Middle frontal gyrus (tissue), 1 donor: ENCODE measurements around the gene BTBD9.
"Not testable (repeated sequence)": the region's sequence is repeated elsewhere in the genome, so short reads cannot be mapped to it uniquely, and the experiment has no call there.

Experiments
- DNase-seq: peaks from one replicate; pipeline ENCODE4 v3.0.0-alpha.2; 2015; ENCODE audit warnings: low spot score; ENCODE audit errors: extremely low spot score

Gene BTBD9

GRCh38 chr6:38349795-38350194, 289.9 kb downstream of the BTBD9 start:
- no peak for DNase-seq

- DNase-seq: no peak
Measured at GRCh38 chr6:38349221-38349620, 290.5 kb downstream of the BTBD9 start.

- no peak for DNase-seq
Measured at GRCh38 chr6:38348371-38348770, 291.4 kb downstream of the BTBD9 start.

- not testable (repeated sequence) for DNase-seq
Measured at GRCh38 chr6:38347829-38348228, 291.9 kb downstream of the BTBD9 start.

- no peak for DNase-seq
Measured at GRCh38 chr6:38346291-38347079, 293.2 kb downstream of the BTBD9 start.

GRCh38 chr6:38345586-38345985, 294.1 kb downstream of the BTBD9 start:
- no peak for DNase-seq

GRCh38 chr6:38341496-38341895, 298.2 kb downstream of the BTBD9 start:
- no peak for DNase-seq

GRCh38 chr6:38339914-38340313, 299.8 kb downstream of the BTBD9 start:
- DNase-seq: no peak

- no peak for DNase-seq
Measured at GRCh38 chr6:38337819-38338465, 301.8 kb downstream of the BTBD9 start.

- DNase-seq: no peak
Measured at GRCh38 chr6:38336922-38337321, 302.8 kb downstream of the BTBD9 start.

GRCh38 chr6:38326837-38327236, 312.9 kb downstream of the BTBD9 start:
- no peak for DNase-seq

- DNase-seq: no peak
Measured at GRCh38 chr6:38323216-38323615, 316.5 kb downstream of the BTBD9 start.

GRCh38 chr6:38322138-38322537, 317.6 kb downstream of the BTBD9 start:
- no peak for DNase-seq

- DNase-seq: no peak
Measured at GRCh38 chr6:38320843-38321242, 318.9 kb downstream of the BTBD9 start.

GRCh38 chr6:38320358-38320757, 319.4 kb downstream of the BTBD9 start:
- DNase-seq: no peak

GRCh38 chr6:38319256-38320212, 320.2 kb downstream of the BTBD9 start:
- DNase-seq: no peak

- no peak for DNase-seq
Measured at GRCh38 chr6:38316099-38316868, 323.4 kb downstream of the BTBD9 start.

GRCh38 chr6:38311201-38311600, 328.5 kb downstream of the BTBD9 start:
- DNase-seq: no peak

GRCh38 chr6:38310061-38310460, 329.7 kb downstream of the BTBD9 start:
- no peak for DNase-seq

GRCh38 chr6:38307740-38308139, 332.0 kb downstream of the BTBD9 start:
- DNase-seq: no peak

GRCh38 chr6:38306931-38307330, 332.8 kb downstream of the BTBD9 start:
- no peak for DNase-seq
